Adrenal gland (tissue), 12 donors: Measurements from ENCODE around the gene PPP1R12A. TPM values are rescaled to one million over a fixed set of nuclear protein-coding genes. Genes with fewer than 3 reads are reported as not detected.

Source experiments
- DNase-seq, 7 donors: peaks; one replicate each; pipeline ENCODE4 v3.0.0-alpha.2; 2019 to 2020
- H3K27ac ChIP-seq, 5 donors: fragments of 200-600 bp; sonication (generic) in 4 of 5; 1 replicate in 3 of 5; 2 replicates in 2 of 5; pipeline versions ENCODE4 v1.5.1 to v1.8.0; 2016 to 2020; ENCODE audit warnings: mild to moderate bottlenecking in 1 of 5
- H3K27me3 ChIP-seq: fragments of 200-600 bp; 2 replicates; pipeline ENCODE4 v1.8.0; 2021
- H3K36me3 ChIP-seq, 2 donors: fragments of 200-600 bp; replicated peaks in 1 of 2; 1 replicate in 1 of 2; 2 replicates in 1 of 2; pipeline versions ENCODE4 v1.5.1 to v1.8.0; 2018 to 2022
- H3K4me1 ChIP-seq, 2 donors: fragments of 200-600 bp; replicated peaks in 1 of 2; 1 replicate in 1 of 2; 2 replicates in 1 of 2; pipeline versions ENCODE4 v1.5.1 to v1.8.0; 2018 to 2021
- H3K4me3 ChIP-seq, 4 donors: fragments of 200-600 bp; sonication (generic) in 3 of 4; one replicate each; pipeline ENCODE4 v1.5.1; 2016 to 2018
- H3K9me3 ChIP-seq, 3 donors: fragments of 200-600 bp; sonication (generic) in 1 of 3; replicated peaks in 1 of 3; 1 replicate in 2 of 3; 2 replicates in 1 of 3; pipeline versions ENCODE4 v1.5.1 to v1.8.0; 2016 to 2021
- POLR2A ChIP-seq, 2 donors: fragments of 450-650 bp; IDR thresholded peaks; one replicate each; pipeline ENCODE4 v1.6.1; 2017; ENCODE audit warnings: antibody characterized with exemption in 2 of 2, mild to moderate bottlenecking in 2 of 2, moderate library complexity in 1 of 2
- WGBS, 4 donors: extraction: QIAGEN DNeasy Blood & Tissue Kit in 2 of 4; methylation state at CpG; one replicate each; pipeline versions ENCODE4 v1.1.5 to v1.1.7; 2013 to 2017; 5-methylcytosine and 5-hydroxymethylcytosine counted together
- intact Hi-C, 2 donors: fragments of 100-400 bp; cut with DNase I; formaldehyde crosslinking; loops; one replicate each; pipeline versions ENCODE4 v1.14.1 to v1.15.0; 2022 to 2023
- polyA plus RNA-seq, 3 donors: library from polyadenylated mRNA; stranded (reverse); fragments of 200-250 nt in 2 of 3; fragments of 350-450 nt in 1 of 3; fragmentation: Illumina TruSeq in 1 of 3; extraction: RNeasy Lipid Tissue Mini Kit (QIAGEN cat#74804) in 1 of 3; gene quantifications; one replicate each; pipeline ENCODE4 v1.2.3, GENCODE V29; 2013 to 2014
- total RNA-seq, 9 donors: library from RNA; depleted of rRNA in 4 of 9; stranded (reverse); fragments of >200 nt in 4 of 9; fragments of 120-200 nt in 1 of 9; fragmentation: NEBNext Ultra II Directional in 1 of 9; extraction: Animal tissue kit (Norgen Biotek cat#: 25700) in 1 of 9; gene quantifications; one replicate each; pipeline versions ENCODE4 v1.1.0 to v1.2.4, GENCODE V29; 2013 to 2023
- TF ChIP-seq, protein P1 (sequence below), 6 experiments: fragments of 450-650 bp in 4 of 6; fragments of 200-600 bp in 2 of 6; sonication (generic) in 1 of 6; IDR thresholded peaks; 1 replicate in 5 of 6; 2 replicates in 1 of 6; pipeline versions ENCODE4 v1.5.1 to v1.8.0; 2016 to 2021; ENCODE audit warnings: antibody characterized with exemption in 6 of 6, mild to moderate bottlenecking in 2 of 6, moderate library complexity in 1 of 6
- donor health status: healthy with polysubstance abuse.
- donor health status: Bipolar disorder and iron deficiency.
- donor health status: DM: yes; HTN: yes; CAD: no.
- donor health status: DM: no; HTN: no; CAD: no.
- donor health status: DM: no; HTN: no; CAD: no.
- donor health status: DM: yes; HTN: yes; CAD: no.

PPP1R12A gene
- total and polyA plus RNA-seq, 12 donors = 17.0 to 93.4 (median 50.0) TPM

DNA sequence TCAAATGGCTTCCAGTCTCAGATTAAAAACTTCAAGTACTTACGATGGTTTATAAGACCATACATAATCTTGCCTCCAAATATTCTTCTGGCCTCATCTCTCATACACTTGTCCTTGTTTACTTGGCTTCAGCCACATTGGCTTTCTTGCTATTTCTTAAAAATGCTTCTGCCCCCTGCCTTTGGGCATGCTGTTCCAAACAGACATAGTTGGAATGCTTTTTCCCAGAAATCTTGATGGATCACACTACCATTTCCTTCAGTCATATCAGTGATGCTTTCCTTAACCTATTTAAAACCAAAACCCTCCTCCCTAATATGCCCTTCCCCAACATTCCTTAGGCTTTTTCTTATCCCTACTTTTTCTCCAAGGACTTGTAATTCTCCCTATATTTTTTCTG, 169.7 kb downstream of the PPP1R12A start:
- Histone ChIP-seq H3K4me3 (no peak overlapping the region), H3K4me1 (no peaks in the 10 kb centered on the region), H3K27ac (no peak overlapping the region), H3K27me3 (no peaks in the 10 kb centered on the region), H3K9me3 (no peaks in the 10 kb centered on the region), H3K36me3 (no peaks in the 10 kb centered on the region)
- DNase-seq = no peak
- WGBS, 4 donors = 82 to 92% (median 87%) methylated on average over 1 of the region's 1 CpG
- TF ChIP-seq, protein P1, sequence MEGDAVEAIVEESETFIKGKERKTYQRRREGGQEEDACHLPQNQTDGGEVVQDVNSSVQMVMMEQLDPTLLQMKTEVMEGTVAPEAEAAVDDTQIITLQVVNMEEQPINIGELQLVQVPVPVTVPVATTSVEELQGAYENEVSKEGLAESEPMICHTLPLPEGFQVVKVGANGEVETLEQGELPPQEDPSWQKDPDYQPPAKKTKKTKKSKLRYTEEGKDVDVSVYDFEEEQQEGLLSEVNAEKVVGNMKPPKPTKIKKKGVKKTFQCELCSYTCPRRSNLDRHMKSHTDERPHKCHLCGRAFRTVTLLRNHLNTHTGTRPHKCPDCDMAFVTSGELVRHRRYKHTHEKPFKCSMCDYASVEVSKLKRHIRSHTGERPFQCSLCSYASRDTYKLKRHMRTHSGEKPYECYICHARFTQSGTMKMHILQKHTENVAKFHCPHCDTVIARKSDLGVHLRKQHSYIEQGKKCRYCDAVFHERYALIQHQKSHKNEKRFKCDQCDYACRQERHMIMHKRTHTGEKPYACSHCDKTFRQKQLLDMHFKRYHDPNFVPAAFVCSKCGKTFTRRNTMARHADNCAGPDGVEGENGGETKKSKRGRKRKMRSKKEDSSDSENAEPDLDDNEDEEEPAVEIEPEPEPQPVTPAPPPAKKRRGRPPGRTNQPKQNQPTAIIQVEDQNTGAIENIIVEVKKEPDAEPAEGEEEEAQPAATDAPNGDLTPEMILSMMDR (IDR thresholded peaks at IDR 0.05) = no peak
- TF ChIP-seq POLR2A (IDR thresholded peaks at IDR 0.05) = no peak
- intact Hi-C loops = no loop called here

DNA sequence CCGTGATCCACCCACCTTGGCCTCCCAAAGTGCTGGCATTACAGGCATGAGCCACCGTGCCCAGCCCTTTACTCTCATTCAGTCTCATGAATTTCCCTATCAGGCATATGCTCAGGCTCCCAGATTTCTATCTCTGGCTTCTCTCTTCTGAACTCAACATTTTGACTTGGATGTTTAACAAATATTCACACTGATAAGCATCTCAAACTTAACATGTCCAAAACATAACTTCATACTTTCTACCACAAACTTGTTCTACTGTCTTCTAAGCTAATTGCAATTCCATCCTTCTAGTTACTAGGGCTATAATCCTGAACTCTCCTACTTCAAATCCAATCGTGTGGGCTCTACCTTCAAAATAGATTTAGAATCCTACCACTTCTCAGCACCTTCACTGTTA, 170.3 kb downstream of the PPP1R12A start:
- Histone ChIP-seq H3K4me3 (no peak overlapping the region), H3K36me3 (no peaks in the 10 kb centered on the region), H3K9me3 (no peaks in the 10 kb centered on the region), H3K27me3 (no peaks in the 10 kb centered on the region), H3K27ac (no peak overlapping the region), H3K4me1 (no peaks in the 10 kb centered on the region)
- TF ChIP-seq, protein P1 (IDR thresholded peaks at IDR 0.05) = no peak
- TF ChIP-seq POLR2A (IDR thresholded peaks at IDR 0.05) = no peak
- WGBS, 4 donors = 90 to 94% (median 92%) methylated on average over 3 of the region's 3 CpGs
- no peak for DNase-seq
- intact Hi-C loops = no loop called here

DNA sequence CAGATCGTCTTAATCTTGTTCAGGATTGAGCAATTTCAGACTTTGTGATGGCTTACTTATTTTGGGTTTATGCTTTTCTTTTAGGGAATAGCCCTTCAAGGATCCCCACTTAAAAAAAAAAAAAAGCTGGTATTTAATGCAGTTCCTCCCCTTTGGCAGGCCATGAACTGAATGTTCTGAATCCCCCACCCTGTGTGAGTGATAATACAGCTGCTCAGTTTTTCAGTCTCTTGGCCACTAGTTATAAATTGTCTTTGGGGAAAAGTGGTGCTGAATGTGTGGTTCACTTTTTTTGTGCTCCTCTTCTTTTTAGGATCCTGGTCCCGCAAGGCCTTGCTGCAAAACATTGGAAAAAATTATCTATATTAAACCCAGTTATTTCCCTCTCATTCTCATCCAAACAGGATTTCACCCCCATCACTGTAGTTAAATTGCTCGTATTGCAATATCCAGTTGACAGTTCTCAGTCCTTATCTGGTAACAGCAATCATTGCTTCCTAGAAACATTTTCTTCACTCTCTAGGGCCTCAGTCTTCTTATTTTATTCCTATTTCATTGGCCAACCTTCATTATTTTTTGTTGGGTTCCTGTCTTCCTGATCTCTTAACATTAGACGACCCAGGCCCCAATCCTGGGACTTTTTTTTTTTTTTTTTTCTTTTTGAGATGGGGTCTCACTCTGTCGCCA, 171.0 kb downstream of the PPP1R12A start:
- intact Hi-C loops = no loop called here
- Histone ChIP-seq H3K4me3 (no peak overlapping the region), H3K9me3 (no peaks in the 10 kb centered on the region), H3K27me3 (no peaks in the 10 kb centered on the region), H3K27ac (no peak overlapping the region), H3K36me3 (no peaks in the 10 kb centered on the region), H3K4me1 (no peaks in the 10 kb centered on the region)
- 80 to 85% (median 81%) methylated on average over 5 of the region's 5 CpGs for WGBS, 4 donors
- TF ChIP-seq POLR2A (IDR thresholded peaks at IDR 0.05) = no peak
- TF ChIP-seq, protein P1 (IDR thresholded peaks at IDR 0.05) = no peak
- DNase-seq = no peak

DNA sequence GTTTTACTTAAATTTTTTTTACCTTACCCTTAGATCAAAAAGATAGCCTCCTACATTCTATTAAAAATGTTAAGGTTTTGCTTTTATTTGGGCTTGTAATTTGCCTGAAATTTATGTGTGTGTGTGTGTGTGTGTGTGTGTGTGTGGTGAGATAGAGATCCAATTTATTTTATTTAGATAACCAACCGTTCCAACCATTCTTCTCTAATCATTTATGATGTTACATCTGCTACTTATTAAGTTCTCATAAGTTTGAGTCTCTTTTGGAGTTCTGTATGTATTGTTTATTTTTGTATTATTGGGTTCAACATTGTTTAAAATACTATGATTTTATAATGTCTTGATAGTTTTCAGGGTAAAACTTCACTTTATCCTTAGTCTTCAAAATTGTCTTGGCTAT, 173.6 kb downstream of the PPP1R12A start:
- H3K27me3 ChIP-seq = no peaks in the 10 kb centered on the region
- no peaks in the 10 kb centered on the region for H3K4me1 ChIP-seq
- 48 to 73% (median 63%) methylated on average over 1 of the region's 1 CpG for WGBS, 4 donors

More for the DNA sequence above, 173.6 kb downstream of the PPP1R12A start:
- Histone ChIP-seq H3K36me3 (no peaks in the 10 kb centered on the region), H3K27ac (no peak overlapping the region), H3K9me3 (no peaks in the 10 kb centered on the region), H3K4me3 (no peak overlapping the region)
- DNase-seq = no peak
- no peak for TF ChIP-seq POLR2A (IDR thresholded peaks at IDR 0.05)
- TF ChIP-seq, protein P1 (IDR thresholded peaks at IDR 0.05) = no peak
- intact Hi-C loops = no loop called here
